Uterus (tissue), 2 donors: ENCODE results near the gene KRTAP6-2.

Experiments
- POLR2A ChIP-seq, 2 donors: fragments of 450-650 bp; IDR thresholded peaks; one replicate each; pipeline ENCODE4 v1.6.1; 2016; ENCODE audit warnings: antibody characterized with exemption in 2 of 2, mild to moderate bottlenecking in 1 of 2, moderate library complexity in 1 of 2
- TF ChIP-seq, protein P1 (sequence below), 4 experiments: fragments of 200-600 bp in 2 of 4; fragments of 450-650 bp in 2 of 4; sonication (generic) in 2 of 4; IDR thresholded peaks; one replicate each; pipeline ENCODE4 v1.5.1; 2016 to 2019; ENCODE audit warnings: antibody characterized with exemption in 4 of 4, mild to moderate bottlenecking in 2 of 4, moderate library complexity in 1 of 4

DNA sequence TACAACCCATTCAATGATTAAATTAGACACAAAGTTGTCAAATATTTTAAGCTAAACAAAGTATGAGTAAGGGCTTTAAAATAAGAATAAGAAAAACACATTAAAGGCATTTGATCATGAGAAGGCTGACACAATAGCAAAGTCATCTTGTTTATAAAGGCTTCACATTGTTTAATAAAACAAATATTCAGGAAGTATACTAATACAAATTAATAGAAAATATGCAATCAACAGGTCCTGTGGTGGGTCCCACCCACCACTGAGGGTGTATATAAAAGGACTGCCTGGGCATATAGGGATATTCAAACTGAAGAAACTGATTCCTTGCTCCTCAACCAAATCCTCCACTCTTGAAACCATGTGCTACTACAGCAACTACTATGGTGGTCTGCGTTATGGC, 36.2 kb upstream of the KRTAP6-2 start, which contains the start of gene KRTAP20-2:
- TF ChIP-seq, protein P1, sequence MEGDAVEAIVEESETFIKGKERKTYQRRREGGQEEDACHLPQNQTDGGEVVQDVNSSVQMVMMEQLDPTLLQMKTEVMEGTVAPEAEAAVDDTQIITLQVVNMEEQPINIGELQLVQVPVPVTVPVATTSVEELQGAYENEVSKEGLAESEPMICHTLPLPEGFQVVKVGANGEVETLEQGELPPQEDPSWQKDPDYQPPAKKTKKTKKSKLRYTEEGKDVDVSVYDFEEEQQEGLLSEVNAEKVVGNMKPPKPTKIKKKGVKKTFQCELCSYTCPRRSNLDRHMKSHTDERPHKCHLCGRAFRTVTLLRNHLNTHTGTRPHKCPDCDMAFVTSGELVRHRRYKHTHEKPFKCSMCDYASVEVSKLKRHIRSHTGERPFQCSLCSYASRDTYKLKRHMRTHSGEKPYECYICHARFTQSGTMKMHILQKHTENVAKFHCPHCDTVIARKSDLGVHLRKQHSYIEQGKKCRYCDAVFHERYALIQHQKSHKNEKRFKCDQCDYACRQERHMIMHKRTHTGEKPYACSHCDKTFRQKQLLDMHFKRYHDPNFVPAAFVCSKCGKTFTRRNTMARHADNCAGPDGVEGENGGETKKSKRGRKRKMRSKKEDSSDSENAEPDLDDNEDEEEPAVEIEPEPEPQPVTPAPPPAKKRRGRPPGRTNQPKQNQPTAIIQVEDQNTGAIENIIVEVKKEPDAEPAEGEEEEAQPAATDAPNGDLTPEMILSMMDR (IDR thresholded peaks at IDR 0.05): no peak
- no peak for TF ChIP-seq POLR2A (IDR thresholded peaks at IDR 0.05)
